ENCODE measurements around the gene ZFYVE9.

ZFYVE9 gene

DNA sequence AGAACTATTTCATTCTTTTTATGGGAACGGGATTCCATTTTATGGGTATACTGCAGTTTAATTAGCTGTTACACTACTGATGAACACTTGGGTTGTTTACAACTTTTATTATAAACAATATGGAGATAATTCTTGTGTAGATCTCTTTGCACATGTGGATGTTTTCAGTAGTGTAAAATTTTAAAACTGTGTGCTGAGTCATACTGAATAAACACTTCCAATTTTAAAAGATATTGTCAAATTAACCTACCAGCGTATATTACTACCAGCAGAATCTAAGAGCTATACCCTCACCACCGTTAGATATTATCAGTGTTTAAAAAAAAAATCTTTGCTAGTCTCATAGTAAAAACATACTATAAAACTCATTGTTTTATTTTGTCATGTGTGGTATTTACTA lies 118.0 kb downstream of the ZFYVE9 start:
- no peak for DNase-seq

GRCh38 chr1:52263153-52263910 lies 121.4 kb downstream of the ZFYVE9 start:
- DNase-seq, result no peak

DNA sequence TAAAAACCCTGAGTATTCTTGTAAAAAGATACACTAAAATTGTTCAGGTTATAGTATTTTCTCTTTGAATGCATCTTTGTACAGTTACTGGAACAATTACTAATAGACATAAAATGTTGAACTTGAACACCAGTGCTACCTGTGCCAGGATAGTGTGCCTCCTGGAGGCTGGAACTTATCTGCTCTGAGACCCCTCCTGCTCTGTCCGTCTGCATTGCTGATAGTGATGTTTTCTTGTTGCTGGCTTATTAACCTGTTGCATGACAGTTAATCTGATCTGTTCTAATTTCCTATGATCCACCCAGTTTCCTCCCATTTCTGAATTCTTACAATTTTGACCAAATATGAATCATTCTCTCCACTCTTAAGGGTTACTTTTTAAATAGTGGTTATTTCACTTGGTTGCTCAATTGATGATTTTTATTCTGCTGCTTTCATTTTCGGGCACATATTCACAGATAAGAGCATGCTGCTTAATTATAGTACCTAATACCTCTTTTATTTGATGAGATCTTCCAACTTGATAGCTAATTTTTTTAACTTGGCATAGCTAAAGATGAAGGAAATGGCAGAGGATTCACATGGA lies 122.7 kb downstream of the ZFYVE9 start:
- DNase-seq, result no peak

GRCh38 chr1:52266507-52266906 lies 124.6 kb downstream of the ZFYVE9 start:
- DNase-seq, result no peak

DNA sequence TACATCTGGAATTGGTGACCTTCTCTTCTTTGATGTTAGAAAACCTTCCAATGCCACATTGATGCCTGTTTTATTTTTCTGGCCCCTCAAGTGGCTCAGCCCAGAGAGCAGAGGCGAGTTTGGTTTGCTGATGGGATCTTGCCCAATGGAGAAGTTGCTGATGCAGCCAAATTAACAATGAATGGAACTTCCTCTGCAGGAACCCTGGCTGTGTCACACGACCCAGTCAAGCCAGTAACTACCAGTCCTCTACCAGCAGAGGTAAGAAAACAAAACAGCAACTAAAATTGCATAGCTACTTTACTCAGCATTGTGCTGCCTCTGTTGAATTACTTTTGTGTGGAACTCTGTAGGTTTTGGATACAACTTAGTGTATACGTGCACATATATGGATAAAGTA lies 126.5 kb downstream of the ZFYVE9 start:
- DNase-seq, result no peak

DNA sequence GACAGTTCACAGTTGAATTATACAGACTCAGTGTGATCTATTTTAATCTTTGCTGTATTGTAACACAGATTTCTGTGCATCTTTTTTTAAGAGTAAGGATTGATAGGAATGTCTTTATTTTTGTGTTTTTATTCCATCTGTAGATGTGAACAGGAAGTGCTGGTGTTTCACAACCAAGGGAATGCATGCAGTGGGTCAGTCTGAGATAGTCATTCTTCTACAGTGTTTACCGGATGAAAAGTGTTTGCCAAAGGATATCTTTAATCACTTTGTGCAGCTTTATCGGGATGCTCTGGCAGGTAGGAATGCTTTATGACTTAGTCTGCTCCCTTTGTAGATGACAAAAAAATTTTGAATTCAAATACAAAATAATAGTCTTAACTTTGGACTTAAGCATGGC lies 139.6 kb downstream of the ZFYVE9 start:
- no peak for DNase-seq

DNA sequence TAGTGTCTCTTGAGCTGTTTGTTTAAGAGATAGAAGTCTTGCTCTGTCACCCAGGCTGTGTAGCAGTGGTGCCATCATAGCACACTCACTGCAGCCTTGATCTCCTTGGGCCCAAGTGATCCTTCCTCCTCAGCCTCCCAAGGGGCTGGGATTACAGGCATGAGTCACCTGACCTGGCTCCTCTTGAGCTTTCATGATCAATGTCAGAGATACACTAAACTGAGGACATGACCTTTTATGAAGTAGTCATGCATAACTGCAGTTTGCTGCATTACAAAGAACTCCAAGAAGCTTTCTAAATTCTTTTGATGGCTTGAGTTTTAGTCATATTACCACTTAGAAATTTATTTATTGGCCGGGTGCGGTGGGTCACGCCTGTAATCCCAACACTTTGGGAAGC lies 146.4 kb downstream of the ZFYVE9 start:
- no peak for DNase-seq

DNA sequence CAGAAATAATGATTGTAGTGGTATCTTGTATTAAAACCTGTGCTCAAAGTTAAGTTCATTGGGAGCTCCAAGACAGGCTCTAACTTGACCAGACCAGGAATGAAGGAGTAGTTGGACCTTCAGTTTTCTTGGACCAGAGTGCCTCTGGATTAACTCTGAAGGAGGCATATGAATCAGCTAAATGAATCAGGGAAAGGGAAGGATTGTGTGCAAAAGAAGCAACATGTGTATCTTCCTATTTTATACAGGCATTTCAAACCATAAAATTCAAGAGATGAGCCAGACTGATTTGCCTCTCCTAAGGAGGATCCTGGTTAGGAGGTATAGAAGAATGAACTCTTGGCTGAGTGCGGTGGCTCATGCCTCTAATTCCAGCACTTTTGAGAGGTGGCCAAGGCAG lies 152.7 kb downstream of the ZFYVE9 start:
- DNase-seq, result no peak

DNA sequence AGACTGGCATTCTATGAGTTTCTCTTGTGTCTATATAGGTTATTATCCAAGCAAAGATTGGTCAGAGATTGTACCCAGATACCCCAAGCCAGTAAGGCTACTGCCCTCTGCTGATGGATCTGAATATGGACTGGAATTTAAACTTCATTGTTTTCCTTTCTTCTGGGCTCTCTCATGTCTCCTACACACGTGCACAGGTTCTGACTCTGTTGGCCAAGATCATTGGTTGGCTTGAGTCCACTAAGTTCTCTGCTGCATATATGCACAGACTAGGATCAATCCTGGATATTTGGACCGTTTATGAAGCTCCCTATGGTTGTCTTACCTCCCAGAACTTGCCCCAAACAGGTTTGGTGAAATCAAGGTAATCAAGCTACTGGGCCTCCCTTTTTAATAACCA lies 154.5 kb downstream of the ZFYVE9 start:
- DNase-seq, result peak; percentile 35

DNA sequence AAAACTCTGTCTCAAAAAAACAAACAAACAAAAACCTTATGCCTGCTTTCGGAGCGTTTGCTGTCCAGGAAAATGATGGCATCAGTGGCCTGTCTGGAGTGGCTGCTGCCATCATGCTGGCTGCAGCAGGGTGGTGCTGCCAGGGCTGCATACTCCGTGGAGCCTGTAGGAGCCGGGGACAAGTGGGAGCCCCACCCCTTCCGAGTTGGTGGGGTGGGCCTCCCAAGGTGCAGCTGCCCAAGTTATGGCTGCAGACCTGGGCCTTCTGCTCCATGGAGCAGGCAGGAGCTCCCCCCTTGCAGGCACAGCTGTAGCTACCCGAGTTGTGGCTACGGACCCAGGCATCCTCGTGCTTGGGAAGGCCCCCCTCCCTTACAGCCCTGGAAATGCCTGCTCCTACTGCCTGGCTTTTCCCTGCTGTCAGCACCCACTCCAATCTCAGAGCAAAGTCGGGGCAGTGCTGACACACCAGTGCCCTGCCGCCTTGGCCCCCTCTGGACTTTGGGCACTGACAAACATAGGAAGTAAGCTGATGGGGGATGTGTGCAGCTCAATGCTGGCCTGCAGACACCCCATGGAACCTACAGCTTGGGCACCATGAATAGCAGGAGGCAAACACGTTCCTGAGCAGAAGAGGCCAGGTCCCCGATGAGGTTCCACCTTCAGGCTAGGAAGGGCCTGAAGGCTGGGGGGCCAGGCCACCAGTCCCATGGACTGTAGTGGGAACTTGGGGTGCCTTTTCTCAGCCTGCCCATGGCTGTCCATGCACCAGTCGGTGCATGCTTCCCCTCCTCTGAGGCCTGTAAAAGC lies 163.7 kb downstream of the ZFYVE9 start:
- DNase-seq, result no peak

DNA sequence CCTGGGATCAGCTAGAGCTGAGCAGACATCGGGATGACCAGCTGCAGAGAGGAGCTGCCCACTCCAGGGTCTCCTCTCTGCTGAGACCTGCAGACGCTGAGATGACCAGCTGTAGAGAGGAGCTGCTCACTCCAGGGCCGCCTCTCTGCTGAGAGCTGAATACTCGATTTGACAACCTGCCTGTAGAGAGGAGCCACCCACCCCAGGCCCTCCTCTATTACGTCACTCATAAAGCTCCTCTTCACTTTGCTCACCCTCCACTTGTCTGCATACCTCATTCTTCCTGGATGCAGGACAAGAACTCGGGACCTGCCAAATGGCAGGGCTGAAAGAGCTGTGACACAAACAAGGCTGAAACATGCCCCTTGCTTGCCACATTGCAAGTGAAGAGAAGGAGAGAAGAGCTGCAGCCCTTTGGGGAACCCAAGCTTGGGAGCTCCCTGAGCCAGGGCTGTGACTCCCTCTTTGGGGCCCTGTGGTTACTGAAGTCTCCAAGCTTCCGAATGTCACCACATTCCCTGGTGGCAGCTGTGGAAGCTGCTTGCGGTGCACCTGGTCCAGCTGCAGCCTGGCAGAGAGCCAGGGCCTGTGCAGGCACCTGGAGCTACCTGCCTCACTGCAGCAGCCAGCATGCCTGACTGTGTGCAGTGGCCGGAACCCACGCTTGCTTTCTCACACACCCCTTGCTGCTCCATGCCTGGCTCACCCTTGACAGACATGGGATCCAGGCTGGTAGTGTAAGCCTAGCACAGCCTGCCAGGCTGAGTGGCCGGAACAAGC lies 164.5 kb downstream of the ZFYVE9 start:
- DNase-seq, result no peak

- no peak for DNase-seq
Measured at GRCh38 chr1:52321061-52321460, 179.2 kb downstream of the ZFYVE9 start.

DNA sequence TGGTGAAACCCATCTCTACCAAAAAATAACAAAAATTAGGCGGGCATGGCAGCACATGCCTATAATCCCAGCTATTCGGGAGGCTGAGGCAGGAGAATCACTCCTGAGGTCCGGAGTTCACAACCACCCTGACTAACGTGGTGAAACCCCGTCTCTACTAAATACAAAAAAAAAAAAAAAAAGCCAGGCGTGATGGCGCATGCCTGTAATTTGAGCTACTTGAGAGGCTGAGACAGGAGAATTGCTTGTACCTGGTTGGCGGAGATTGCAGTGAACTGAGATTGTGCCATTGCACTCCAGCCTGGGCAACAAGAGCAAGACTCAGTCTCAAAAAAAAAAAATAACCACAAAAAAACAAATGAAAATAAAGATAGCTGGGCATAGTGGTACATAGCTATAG lies 181.8 kb downstream of the ZFYVE9 start:
- no peak for DNase-seq

DNA sequence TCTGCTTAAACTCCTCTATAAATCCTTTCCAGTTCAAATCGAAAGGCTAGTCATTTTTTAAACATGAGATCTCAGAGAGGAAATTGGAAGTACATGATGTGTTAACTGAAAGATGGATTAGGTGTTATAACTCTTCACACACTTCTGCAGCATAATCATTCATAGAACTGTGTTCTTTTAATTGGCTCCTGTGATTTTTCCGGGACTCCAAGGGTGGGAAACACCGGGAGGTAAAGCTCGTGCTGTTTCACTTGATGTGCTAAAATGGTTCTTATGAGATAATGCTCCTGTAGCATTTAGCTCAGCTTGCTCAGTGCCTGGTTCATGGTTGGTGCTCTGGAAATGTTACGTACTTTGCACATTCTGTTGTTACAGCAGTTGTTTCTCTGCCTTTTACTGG lies 183.9 kb downstream of the ZFYVE9 start:
- DNase-seq, result no peak

- no peak for DNase-seq
Measured at GRCh38 chr1:52328615-52329014, 186.7 kb downstream of the ZFYVE9 start.

DNA sequence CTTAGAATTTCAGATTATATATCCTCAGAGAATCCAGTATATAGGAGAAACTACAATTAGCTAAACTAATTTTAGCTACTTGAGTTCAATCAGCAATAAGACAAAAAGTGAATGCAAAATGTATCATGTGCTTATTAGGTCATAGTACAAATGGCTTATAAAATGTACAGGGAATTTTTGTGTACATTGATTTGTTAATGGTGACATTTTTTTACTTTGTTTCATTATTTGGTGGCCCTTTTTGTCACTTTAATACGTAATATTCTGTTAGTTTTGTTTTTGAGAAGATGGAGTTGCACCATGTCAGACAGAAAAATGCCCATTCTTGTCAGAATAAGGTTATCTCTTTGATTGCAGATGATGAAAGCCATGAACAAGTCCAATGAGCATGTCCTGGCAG lies 190.5 kb downstream of the ZFYVE9 start:
- no peak for DNase-seq

DNA sequence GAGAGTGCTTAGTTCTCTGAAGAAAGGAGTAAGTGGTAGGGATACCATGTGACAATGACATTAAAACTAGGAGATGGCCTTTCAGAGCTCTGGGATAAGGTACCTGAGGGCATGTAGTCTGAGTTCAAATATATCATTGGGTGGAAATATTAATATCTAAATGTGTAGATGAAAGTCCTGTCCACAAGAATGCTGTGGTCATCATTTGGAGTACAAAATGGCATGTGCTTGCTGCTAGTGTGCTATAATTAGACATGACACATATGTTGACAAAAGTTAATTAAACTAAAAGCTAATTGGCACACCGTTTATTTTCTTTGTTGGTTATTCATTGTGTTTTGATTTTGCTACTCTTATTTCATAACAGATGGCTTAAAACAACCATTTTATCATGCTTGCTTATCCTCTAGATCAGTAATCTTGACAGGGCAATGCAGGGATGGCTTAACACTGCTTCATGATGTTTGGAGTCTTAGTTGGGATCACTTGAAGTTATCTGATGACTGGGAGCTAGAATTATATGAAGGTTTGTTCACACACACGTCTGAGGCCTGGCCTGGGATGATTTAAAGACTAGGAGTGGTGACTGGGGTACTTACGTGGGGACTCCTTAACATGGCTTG lies 193.1 kb downstream of the ZFYVE9 start:
- no peak for DNase-seq

- no peak for DNase-seq
Measured at GRCh38 chr1:52337439-52337838, 195.6 kb downstream of the ZFYVE9 start.

DNA sequence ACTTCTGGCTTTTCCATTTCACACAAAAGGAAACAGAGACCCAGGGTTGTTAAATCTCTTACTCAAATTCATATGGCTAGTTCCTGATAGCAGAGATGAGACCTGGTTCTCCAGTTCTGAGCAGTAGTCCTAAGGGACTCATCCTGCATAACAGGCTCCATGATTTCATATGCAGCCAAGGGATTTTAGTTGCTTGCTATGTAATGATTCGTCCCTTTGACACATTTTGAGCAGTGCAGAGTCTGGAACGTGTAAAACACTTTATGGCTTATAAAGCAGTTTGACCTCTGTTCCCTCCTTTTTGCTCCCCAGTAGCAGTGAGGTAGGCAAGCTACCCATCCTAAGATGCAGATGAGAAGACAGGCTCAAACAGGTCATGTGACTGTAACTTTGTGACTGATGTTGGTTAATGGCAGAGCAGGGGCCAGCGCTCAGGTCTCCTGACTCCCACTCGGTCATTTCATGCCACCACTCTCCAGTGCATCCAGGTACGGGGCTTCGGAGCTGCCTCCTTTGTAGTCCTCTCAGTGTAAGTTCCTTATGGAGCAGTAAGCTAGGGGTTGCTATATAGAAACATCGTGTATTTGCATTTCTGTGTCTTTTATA lies 199.9 kb downstream of the ZFYVE9 start:
- DNase-seq, result no peak

- DNase-seq, result no peak
Measured at GRCh38 chr1:52343979-52344378, 202.1 kb downstream of the ZFYVE9 start.

DNA sequence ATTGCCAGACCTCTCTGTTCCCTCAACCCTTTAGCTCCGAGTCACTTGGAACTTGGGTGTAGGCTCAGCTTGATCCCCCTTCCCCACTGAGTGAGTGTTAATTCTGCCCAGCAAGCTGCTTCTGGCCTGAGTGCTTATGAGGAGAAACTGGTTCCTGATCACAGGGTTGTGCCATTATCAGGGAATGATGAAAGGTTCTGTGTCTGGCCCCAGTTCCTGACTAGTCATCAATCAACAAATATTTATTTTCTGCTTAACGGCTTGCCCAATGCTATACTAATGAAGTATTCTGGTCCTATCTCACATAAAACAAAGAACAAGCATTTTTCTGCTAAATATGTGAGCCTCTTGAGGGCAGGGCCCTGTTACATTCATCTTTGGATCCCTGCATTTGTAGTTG lies 203.4 kb downstream of the ZFYVE9 start:
- no peak for DNase-seq

- no peak for DNase-seq
Measured at GRCh38 chr1:52346653-52347052, 204.8 kb downstream of the ZFYVE9 start.
